K562 (cell line): ENCODE data around the gene PPY. TPM values are rescaled to one million over a fixed set of nuclear protein-coding genes. Genes with fewer than 3 reads are reported as not detected.

Experiments
- ATAC-seq: fragments of 200-7000 bp; cut with Tn5 transposase; 3 replicates; pipeline ENCODE4 v1.9.1; 2020; ENCODE audit warnings: moderate library complexity
- BruUV-seq: library from RNA; stranded (reverse); fragments of 400-500 nt; replicated peaks from 2 replicates; lab custom pipeline; 2021; lab: Mats Ljungman, UMichigan
- CTCF ChIA-PET: fragments of 300-600 bp; formaldehyde crosslinking; extraction: SDS; loops from one replicate; lab custom pipeline; 2021; ENCODE audit warnings: low intra/inter-chr PET ratio; lab: Yijun Ruan, JAX
- POLR2A ChIA-PET: fragments of 300-600, 350-650 bp; sonication (Branson Sonifier 250); formaldehyde crosslinking; extraction: SDS; loops from one replicate; lab custom pipeline; 2021; ENCODE audit warnings: antibody characterized with exemption, inconsistent platforms; lab: Yijun Ruan, JAX
- DNase-seq, 4 experiments: peaks; one replicate each; pipeline versions ENCODE4 v3.0.0 to v3.0.0-alpha.2; 2011 to 2018; ENCODE audit warnings: low spot score in 3 of 4, mixed read lengths in 3 of 4; ENCODE audit errors: extremely low read depth in 1 of 4
- FAIRE-seq: peaks from 2 replicates; lab custom pipeline; 2011; peaks lifted over from hg19 to GRCh38; lab: Jason Lieb, UNC
- H2AFZ ChIP-seq: 2 replicates; pipeline ENCODE4 v1.6.0; 2011; ENCODE audit warnings: low read depth, low read length, control low read depth, inconsistent platforms
- H3K27ac ChIP-seq: fragments of 200-600 bp; 3 replicates; pipeline ENCODE4 v1.8.0; 2011; ENCODE audit warnings: low read depth, mild to moderate bottlenecking, control low read depth, inconsistent platforms, low read length, moderate library complexity, mixed read lengths; ENCODE audit errors: extremely low read depth
- H3K27me3 ChIP-seq, 2 experiments: fragments of 300-600 bp in 1 of 2; 2 replicates in 1 of 2; 3 replicates in 1 of 2; pipeline versions ENCODE4 v1.6.0 to v1.8.0; 2011; ENCODE audit warnings: inconsistent platforms in 2 of 2, low read length in 2 of 2, mild to moderate bottlenecking in 1 of 2, mixed read lengths in 1 of 2, moderate library complexity in 1 of 2; ENCODE audit not compliant: control insufficient read depth in 2 of 2, insufficient read depth in 2 of 2
- H3K36me3 ChIP-seq: fragments of 300-600 bp; 3 replicates; pipeline ENCODE4 v1.8.0; 2011; ENCODE audit warnings: mild to moderate bottlenecking, low read length, inconsistent platforms; ENCODE audit not compliant: control insufficient read depth, insufficient read depth
- H3K4me1 ChIP-seq, 2 experiments: fragments of 200-600 bp in 1 of 2; replicated peaks in 1 of 2; 2 replicates in 1 of 2; 3 replicates in 1 of 2; pipeline versions ENCODE4 v1.5.1 to v1.8.0; 2011; ENCODE audit warnings: inconsistent platforms in 2 of 2, low read length in 2 of 2, mild to moderate bottlenecking in 1 of 2, mixed read lengths in 1 of 2, moderate library complexity in 1 of 2; ENCODE audit not compliant: control insufficient read depth in 2 of 2, insufficient read depth in 2 of 2
- H3K4me2 ChIP-seq: 2 replicates; pipeline ENCODE4 v1.6.1; 2011; ENCODE audit warnings: low read length, control low read depth, inconsistent platforms, mixed read lengths; ENCODE audit not compliant: insufficient read depth
- H3K4me3 ChIP-seq: fragments of 200-600 bp; sonication (generic), shearing (Covaris generic); 2 replicates; pipeline ENCODE4 v1.5.1; 2016; ENCODE audit warnings: control low read depth, inconsistent platforms
- H3K79me2 ChIP-seq: fragments of 200-600 bp; 3 replicates; pipeline ENCODE4 v1.8.0; 2011; ENCODE audit warnings: low read length, inconsistent platforms; ENCODE audit not compliant: control insufficient read depth, insufficient read depth
- H3K9ac ChIP-seq, 2 experiments: 2 replicates each; pipeline versions ENCODE4 v1.6.0 to v1.6.1; 2011; ENCODE audit warnings: low read depth in 2 of 2, low read length in 2 of 2, control low read depth in 1 of 2, inconsistent platforms in 1 of 2, mild to moderate bottlenecking in 1 of 2, mixed read lengths in 1 of 2; ENCODE audit not compliant: insufficient read depth in 1 of 2
- H3K9me1 ChIP-seq: one replicate; pipeline ENCODE4 v1.6.0; 2011; ENCODE audit warnings: inconsistent platforms, mild to moderate bottlenecking, low read length, moderate library complexity; ENCODE audit not compliant: control insufficient read depth, insufficient read depth
- H3K9me3 ChIP-seq: replicated peaks from 2 replicates; pipeline ENCODE4 v1.5.1; 2011; ENCODE audit warnings: low read depth, low read length, inconsistent platforms; ENCODE audit not compliant: control insufficient read depth, insufficient read depth
- H4K20me1 ChIP-seq: replicated peaks from 2 replicates; pipeline ENCODE4 v1.6.1; 2011; ENCODE audit warnings: low read length, inconsistent platforms, mixed read lengths; ENCODE audit not compliant: control insufficient read depth, insufficient read depth
- WHSC1 ChIP-seq: IDR thresholded peaks from one replicate; pipeline ENCODE4 v1.6.1; 2012; ENCODE audit warnings: low read length, control low read depth, inconsistent platforms
- ZNF184 ChIP-seq: sonication (generic); formaldehyde crosslinking; IDR thresholded peaks from 2 replicates; pipeline ENCODE4 v1.5.0; 2020; ENCODE audit warnings: missing genetic modification reagents
- ZNF75A ChIP-seq: fragments of 450-650 bp; formaldehyde crosslinking; IDR thresholded peaks from 2 replicates; pipeline ENCODE4 v1.4.0; 2020; ENCODE audit warnings: mild to moderate bottlenecking
- WGBS: fragments of 100-300 bp; shearing (Covaris generic); methylation state at CpG from one replicate; pipeline ENCODE4 v1.1.6; 2016; ENCODE audit warnings: low coverage, mixed read lengths; ENCODE audit not compliant: insufficient coverage; ENCODE audit errors: missing lambda C conversion rate; 5-methylcytosine and 5-hydroxymethylcytosine counted together
- in situ Hi-C: fragments of 300-500 bp; cut with MboI; formaldehyde crosslinking; loops from 4 replicates; pipeline ENCODE4 v1.15.0; 2018; ENCODE audit warnings: inconsistent platforms, mixed read lengths
- intact Hi-C: fragments of 100-400 bp; cut with micrococcal nuclease; formaldehyde crosslinking; loops from 2 replicates; pipeline ENCODE4 v1.14.2; 2022
- polyA plus RNA-seq, 8 experiments: library from polyadenylated mRNA; depleted of rRNA in 4 of 8; stranded (reverse) in 5 of 8; unstranded in 3 of 8; fragments of >200 nt; fragmentation: Nextera tagmentation in 2 of 8; fragmentation: Illumina TruSeq in 1 of 8; extraction: Ambion mirVana in 2 of 8; extraction: Trizol in 1 of 8; gene quantifications; 2 replicates each; pipeline versions ENCODE4 v1.2.1 to v1.2.3, GENCODE V29; 2011 to 2014; ENCODE audit warnings: inconsistent platforms in 1 of 8, missing spikeins in 1 of 8
- total RNA-seq, 7 experiments: library from RNA; depleted of rRNA in 6 of 7; stranded (reverse); fragments of >200 nt in 6 of 7; fragmentation: Illumina TruSeq in 2 of 7; extraction: Trizol in 2 of 7; gene quantifications; 2 replicates each; pipeline versions ENCODE4 v1.2.1 to v1.2.3, GENCODE V29; 2011 to 2021; ENCODE audit warnings: low replicate concordance in 1 of 7
- TF ChIP-seq, protein P1 (sequence below): IDR thresholded peaks from 2 replicates; pipeline ENCODE4 v1.6.1; 2011; ENCODE audit warnings: borderline replicate concordance, low read depth, mild to moderate bottlenecking, moderate library complexity, low read length; ENCODE audit not compliant: insufficient read depth, poor library complexity, severe bottlenecking
- TF ChIP-seq, protein P2 (sequence below): fragments of 250-450 bp; sonication (Bioruptor Pico); IDR thresholded peaks from 2 replicates; pipeline ENCODE4 v1.4.0; 2020; ENCODE audit warnings: mild to moderate bottlenecking, moderate library complexity

PPY gene
- total and polyA plus RNA-seq, 9 of the 15 experiments (the other 6 are each of a cell fraction or from before 2014, with no cell fraction given), result not detected

DNA sequence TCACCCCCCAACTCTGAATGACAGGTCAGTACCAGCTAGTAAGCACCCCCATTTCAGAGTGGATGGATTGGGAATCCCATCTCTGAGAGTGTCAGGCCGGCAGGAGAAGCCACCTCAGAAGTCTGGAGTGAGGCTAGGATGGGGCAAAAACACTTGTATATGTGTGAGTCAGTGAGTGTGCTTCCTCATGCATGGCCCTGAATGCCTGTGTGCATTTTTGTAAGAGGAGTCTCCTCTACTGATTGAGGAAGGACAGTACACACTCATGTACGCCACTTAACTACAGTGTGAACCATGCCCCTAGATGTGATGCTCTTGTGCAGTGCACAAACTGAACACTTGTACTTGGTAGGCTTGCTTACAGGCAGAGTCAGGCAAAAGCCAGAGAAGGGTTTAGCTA, 39.9 kb upstream of the PPY start (continued):
- TF ChIP-seq, protein P1, sequence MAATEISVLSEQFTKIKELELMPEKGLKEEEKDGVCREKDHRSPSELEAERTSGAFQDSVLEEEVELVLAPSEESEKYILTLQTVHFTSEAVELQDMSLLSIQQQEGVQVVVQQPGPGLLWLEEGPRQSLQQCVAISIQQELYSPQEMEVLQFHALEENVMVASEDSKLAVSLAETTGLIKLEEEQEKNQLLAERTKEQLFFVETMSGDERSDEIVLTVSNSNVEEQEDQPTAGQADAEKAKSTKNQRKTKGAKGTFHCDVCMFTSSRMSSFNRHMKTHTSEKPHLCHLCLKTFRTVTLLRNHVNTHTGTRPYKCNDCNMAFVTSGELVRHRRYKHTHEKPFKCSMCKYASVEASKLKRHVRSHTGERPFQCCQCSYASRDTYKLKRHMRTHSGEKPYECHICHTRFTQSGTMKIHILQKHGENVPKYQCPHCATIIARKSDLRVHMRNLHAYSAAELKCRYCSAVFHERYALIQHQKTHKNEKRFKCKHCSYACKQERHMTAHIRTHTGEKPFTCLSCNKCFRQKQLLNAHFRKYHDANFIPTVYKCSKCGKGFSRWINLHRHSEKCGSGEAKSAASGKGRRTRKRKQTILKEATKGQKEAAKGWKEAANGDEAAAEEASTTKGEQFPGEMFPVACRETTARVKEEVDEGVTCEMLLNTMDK, result no peak
- TF ChIP-seq WHSC1 (no peak), ZNF184 (CRISPR knock-in tag) (no peak)
- TF ChIP-seq, protein P2, sequence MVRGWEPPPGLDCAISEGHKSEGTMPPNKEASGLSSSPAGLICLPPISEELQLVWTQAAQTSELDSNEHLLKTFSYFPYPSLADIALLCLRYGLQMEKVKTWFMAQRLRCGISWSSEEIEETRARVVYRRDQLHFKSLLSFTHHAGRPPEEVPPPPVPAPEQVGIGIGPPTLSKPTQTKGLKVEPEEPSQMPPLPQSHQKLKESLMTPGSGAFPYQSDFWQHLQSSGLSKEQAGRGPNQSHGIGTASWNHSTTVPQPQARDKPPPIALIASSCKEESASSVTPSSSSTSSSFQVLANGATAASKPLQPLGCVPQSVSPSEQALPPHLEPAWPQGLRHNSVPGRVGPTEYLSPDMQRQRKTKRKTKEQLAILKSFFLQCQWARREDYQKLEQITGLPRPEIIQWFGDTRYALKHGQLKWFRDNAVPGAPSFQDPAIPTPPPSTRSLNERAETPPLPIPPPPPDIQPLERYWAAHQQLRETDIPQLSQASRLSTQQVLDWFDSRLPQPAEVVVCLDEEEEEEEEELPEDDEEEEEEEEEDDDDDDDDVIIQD (CRISPR knock-in tag), result no peak

DNA sequence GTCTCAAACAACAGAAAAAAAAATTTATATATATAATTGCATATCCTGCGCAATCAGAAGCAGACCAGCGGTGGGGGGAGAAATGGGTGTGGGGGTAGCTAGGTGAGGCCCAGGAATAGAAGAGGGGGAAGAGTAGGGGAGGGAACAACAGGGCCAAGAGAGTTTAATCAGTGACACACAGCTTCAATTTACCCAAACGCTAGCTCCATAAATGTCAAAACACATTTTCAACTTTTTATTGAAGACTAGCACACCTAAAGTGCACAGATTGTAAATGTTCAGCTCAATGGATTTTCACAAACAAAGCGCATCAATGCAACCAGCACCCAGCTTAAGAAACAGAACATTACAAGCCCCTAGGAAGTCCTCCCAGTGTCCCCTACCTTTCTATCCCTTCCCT, 37.4 kb upstream of the PPY start:
- Histone ChIP-seq H2AFZ (no peak overlapping the region), H3K36me3 (no peaks in the 10 kb centered on the region), H3K27ac (no peak overlapping the region), H3K9ac (no peak overlapping the region), H3K4me3 (no peak overlapping the region), H3K9me1 (no peaks in the 10 kb centered on the region), H3K9me3 (no peaks in the 10 kb centered on the region; the same call in 1 of the 2 replicates), H4K20me1 (no peaks in the 10 kb centered on the region), H3K4me1 (peaks cover 5 to 12% of the 10 kb centered on the region in 2 experiments), H3K4me2 (no peak overlapping the region), H3K79me2 (no peaks in the 10 kb centered on the region), H3K27me3 (peaks cover 20 to 37% of the 10 kb centered on the region in 2 experiments)
- WGBS, result 0% methylated on average over 4 of the region's 4 CpGs
- FAIRE-seq, result no peak
- no peak for TF ChIP-seq ZNF75A (CRISPR knock-in tag)
- POLR2A ChIA-PET, result interaction anchor here (1.1 kb wide), 1 partner anchor 48 kb away, joined by 4 read pairs; no protein-coding TSS in a partner anchor
- in situ Hi-C loops (no loop called here), intact Hi-C loops (no loop called here)
- no peak for ATAC-seq
- CTCF ChIA-PET, result no interaction called here
- no peak for DNase-seq
- no TSS peak for BruUV-seq
